Suprapubic skin (tissue), 4 donors: ENCODE data around the gene OXA1L.

Source experiments
- CTCF ChIP-seq, 2 donors: fragments of 200-600 bp in 1 of 2; fragments of 450-650 bp in 1 of 2; sonication (generic) in 1 of 2; IDR thresholded peaks; one replicate each; pipeline ENCODE4 v1.5.1; 2016 to 2019; ENCODE audit warnings: antibody characterized with exemption in 2 of 2, mild to moderate bottlenecking in 1 of 2, moderate library complexity in 1 of 2
- POLR2A ChIP-seq, 2 donors: fragments of 450-650 bp; IDR thresholded peaks; one replicate each; pipeline ENCODE4 v1.6.1; 2017; ENCODE audit warnings: antibody characterized with exemption in 2 of 2, mild to moderate bottlenecking in 2 of 2, moderate library complexity in 2 of 2
- POLR2AphosphoS5 ChIP-seq, 3 donors: sonication (generic); formaldehyde crosslinking; IDR thresholded peaks; one replicate each; pipeline ENCODE4 v1.6.1; 2017; ENCODE audit warnings: antibody characterized with exemption in 3 of 3

- TF ChIP-seq CTCF (IDR thresholded peaks at IDR 0.05) (no peak), POLR2AphosphoS5 (IDR thresholded peaks at IDR 0.05) (no peak), POLR2A (IDR thresholded peaks at IDR 0.05) (no peak)
Measured at GRCh38 chr14:22794551-22794951, 28.1 kb downstream of the OXA1L start.
